ENCODE measurements around the gene CMTM7.

CMTM7 gene

DNA sequence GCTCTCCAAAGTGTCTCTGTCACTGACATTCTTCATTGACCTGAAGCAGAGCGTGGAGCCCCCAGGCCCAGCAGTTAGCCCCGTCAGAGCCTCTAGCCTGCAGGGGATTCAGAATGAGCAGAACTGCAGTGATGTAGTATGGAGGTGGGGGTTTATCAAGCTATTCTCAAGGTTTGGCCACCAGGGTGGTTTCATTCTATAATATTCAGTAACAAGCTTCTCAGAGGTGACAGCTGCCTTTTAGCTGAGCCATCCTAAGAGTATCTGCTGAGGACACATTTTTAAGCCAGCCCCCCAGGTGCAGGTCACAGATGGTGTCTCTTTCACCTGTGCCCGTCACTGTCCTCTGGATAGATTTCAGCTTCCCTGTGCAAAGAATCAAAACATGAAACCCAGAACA, 31.9 kb downstream of the CMTM7 start:
- H3K4me3 ChIP-seq (ENCODE audit: low read depth, low read length): no peak overlapping the region
- TF ChIP-seq, protein P1, sequence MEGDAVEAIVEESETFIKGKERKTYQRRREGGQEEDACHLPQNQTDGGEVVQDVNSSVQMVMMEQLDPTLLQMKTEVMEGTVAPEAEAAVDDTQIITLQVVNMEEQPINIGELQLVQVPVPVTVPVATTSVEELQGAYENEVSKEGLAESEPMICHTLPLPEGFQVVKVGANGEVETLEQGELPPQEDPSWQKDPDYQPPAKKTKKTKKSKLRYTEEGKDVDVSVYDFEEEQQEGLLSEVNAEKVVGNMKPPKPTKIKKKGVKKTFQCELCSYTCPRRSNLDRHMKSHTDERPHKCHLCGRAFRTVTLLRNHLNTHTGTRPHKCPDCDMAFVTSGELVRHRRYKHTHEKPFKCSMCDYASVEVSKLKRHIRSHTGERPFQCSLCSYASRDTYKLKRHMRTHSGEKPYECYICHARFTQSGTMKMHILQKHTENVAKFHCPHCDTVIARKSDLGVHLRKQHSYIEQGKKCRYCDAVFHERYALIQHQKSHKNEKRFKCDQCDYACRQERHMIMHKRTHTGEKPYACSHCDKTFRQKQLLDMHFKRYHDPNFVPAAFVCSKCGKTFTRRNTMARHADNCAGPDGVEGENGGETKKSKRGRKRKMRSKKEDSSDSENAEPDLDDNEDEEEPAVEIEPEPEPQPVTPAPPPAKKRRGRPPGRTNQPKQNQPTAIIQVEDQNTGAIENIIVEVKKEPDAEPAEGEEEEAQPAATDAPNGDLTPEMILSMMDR (IDR thresholded peaks at IDR 0.05; ENCODE audit: low read depth, low read length): no peak

DNA sequence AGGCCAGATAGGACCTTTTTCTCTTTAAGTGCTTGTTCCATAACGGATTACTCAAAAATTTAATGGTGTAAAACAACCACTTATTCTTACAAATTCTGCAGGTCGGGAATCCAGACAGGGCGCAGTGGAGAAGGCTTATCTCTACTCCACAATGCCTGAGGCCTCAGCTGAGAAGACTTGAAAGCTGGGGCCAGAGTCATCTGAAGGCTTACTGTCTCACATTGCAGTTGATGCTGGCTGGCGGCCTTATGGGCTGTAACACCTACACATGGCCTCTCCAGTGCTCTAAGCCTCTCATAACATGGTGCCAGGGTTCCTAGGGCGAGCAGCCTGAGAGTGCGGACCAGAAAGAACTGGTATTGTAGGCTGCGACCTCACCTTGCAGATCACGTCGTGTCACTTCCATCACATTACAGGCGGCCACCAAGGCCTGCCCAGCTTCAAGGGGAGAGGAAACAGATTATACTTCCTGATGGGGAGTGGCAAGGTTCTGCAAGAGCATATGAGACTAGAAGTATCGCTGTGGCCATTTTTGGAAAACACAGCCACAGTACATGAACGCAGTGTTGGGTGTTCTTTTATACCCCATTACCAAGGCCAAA, 32.4 kb downstream of the CMTM7 start:
- TF ChIP-seq, protein P1 (IDR thresholded peaks at IDR 0.05; ENCODE audit: low read depth, low read length): no peak
- no peak overlapping the region for H3K4me3 ChIP-seq (ENCODE audit: low read depth, low read length)

DNA sequence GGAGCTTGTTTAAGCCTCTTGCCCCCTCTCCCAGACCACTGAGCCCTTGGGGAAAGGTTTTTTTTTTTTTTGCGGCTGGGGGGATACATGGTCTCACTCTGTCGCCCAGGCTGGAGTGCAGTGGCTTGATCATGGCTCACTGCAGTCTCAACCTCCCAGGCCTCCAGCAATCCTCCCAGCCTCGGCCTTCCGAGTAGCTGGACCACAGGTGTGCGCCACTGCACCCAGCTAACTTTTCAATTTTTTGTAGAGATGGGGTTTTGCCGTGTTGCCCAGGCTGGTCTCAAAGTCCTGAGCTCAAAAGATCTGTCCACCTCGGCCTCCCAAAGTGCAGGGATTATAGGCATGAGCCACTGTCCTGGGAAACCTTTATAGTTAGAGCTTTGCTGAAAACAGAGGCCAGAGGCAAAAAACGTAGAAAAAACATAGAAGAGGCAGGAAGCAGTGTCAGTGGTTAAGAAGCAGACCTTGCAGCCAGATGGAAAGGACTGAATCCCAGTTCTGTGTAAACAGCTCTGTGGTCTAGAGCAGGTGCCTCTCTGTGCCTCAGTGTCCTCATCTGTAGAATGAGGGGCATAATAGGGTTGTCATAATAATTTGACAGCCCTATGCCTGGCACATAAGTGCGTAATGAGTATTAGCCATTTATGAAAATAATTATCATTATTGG, 33.1 kb downstream of the CMTM7 start:
- TF ChIP-seq, protein P1 (IDR thresholded peaks at IDR 0.05; ENCODE audit: low read depth, low read length): no peak
- no peak overlapping the region for H3K4me3 ChIP-seq (ENCODE audit: low read depth, low read length)

DNA sequence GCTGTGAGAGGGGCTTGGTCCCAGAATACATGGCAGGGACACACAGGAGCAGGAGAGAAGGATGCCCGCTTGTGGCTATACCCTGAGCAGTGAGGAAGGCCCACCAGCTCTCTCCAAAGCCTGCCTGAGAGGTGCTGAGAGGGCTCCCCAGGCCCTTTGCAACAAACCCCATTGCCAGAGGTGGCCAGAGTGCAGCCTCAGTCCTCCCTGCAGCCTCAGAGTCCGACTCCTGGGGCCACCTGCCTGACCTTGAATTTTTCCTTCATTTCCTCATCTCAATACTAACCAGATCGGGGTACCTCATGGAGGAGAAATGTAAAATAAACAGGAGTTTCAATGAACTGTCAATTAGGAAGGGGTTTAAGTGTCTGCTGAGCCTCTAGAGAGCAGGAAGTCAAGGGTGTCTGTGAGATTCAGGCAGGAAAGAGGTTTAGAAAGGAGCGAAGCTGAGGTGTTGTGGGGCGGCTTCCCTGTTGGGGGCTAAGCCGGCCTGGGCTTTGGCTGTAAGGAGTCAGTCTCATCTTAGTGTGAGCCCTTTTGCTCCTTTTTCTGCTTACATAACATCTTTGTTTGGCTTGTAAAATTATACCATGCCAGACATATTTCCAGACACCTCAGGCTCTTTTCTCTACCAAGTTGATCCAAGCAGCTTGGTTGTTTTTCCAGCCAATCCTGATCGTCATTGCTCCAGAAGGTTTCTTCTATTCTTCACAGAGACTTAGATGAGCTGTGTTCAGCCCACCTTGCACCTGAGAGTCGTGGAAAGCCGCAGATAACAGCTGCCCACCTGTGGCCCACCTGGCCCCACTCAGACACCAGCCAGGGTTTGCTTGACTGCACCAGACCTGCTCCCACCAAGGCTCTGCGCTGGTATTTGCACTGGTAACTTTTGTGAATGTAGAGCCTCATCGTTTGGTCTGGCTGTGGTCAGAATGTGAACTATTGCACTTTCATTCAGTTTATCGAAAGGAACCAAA, 36.7 kb downstream of the CMTM7 start:
- TF ChIP-seq, protein P1 (IDR thresholded peaks at IDR 0.05; ENCODE audit: low read depth, low read length): no peak
- no peak overlapping the region for H3K4me3 ChIP-seq (ENCODE audit: low read depth, low read length)

DNA sequence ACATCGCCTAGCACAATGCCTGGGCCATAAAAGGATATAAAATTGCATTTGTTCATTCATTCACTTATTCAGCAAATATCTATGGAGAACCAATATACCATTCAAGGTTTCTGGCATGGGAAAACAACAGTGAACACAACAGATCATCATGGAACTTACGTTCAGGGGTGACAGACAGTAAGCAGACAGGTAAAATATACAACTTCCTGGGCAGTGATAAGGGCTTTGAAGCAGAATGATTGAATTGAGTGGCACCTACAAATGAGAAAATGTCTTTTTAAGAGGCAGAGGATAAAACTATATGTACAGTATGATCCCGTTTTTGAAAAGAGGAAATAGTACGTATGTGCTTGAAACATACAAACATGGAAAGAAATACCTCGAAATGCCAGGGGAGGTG, 39.2 kb downstream of the CMTM7 start:
- H3K4me3 ChIP-seq (ENCODE audit: low read depth, low read length): no peak overlapping the region
- TF ChIP-seq, protein P1 (IDR thresholded peaks at IDR 0.05; ENCODE audit: low read depth, low read length): no peak

DNA sequence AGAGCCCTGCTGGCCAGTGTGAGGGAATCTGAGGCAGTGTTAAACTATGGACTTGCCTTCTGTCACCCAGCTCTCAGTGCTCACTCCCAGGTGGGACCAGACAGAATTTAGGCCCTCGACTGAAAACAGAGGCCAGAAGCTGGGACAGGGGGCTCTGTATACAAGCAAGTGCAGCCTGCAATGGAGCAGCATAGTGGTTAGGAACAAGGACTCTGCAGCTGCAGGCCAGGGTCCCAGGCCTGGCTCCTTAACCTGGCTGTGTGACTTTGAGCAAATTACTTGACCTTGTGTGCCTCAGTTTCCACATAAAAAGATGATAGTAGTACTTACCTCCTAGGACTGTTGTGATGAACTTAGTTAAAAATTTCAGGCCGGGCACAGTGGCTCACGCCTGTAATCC, 39.8 kb downstream of the CMTM7 start:
- TF ChIP-seq, protein P1 (IDR thresholded peaks at IDR 0.05; ENCODE audit: low read depth, low read length): no peak
- H3K4me3 ChIP-seq (ENCODE audit: low read depth, low read length): no peak overlapping the region
